ENCODE data around the gene WLS.

DNA sequence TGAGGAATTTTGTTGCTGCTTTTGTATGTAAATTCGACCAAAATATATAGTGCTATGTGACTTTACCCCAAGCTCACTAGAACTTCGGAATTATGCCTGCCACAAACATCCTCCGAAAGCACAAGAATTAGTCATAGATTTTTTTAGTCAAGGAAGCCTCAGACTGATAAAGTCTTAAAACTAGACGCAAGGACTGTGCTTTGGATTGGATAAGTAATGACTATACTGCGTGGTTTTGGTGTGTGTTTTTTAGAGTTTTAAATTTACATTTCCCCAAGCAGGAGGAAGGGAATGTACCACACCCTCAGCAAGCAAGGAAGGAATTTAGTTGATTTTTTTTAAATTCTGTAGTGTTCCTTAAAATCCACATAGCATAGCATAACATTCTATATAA is 10.3 kb downstream of the WLS start:
- TF ChIP-seq, protein P1, sequence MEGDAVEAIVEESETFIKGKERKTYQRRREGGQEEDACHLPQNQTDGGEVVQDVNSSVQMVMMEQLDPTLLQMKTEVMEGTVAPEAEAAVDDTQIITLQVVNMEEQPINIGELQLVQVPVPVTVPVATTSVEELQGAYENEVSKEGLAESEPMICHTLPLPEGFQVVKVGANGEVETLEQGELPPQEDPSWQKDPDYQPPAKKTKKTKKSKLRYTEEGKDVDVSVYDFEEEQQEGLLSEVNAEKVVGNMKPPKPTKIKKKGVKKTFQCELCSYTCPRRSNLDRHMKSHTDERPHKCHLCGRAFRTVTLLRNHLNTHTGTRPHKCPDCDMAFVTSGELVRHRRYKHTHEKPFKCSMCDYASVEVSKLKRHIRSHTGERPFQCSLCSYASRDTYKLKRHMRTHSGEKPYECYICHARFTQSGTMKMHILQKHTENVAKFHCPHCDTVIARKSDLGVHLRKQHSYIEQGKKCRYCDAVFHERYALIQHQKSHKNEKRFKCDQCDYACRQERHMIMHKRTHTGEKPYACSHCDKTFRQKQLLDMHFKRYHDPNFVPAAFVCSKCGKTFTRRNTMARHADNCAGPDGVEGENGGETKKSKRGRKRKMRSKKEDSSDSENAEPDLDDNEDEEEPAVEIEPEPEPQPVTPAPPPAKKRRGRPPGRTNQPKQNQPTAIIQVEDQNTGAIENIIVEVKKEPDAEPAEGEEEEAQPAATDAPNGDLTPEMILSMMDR (IDR thresholded peaks at IDR 0.05), result no peak
- no peak for TF ChIP-seq EZH2 (IDR thresholded peaks at IDR 0.05; ENCODE audit: borderline replicate concordance, insufficient read depth, low read depth, low read length, poor library complexity, severe bottlenecking)

Measured in B cell (primary cell).